Trophoblast cell (in vitro differentiated cells and primary cell): ENCODE results near the gene CAMK4.

Experiments used
- DNase-seq, 2 donors: peaks; one replicate each; pipeline ENCODE4 v3.0.0-alpha.2; 2016
- H2AFZ ChIP-seq: 2 replicates; pipeline ENCODE4 v1.6.1; 2013; ENCODE audit warnings: low read length, moderate library complexity, mild to moderate bottlenecking; ENCODE audit not compliant: insufficient read depth, poor library complexity
- H2AK5ac ChIP-seq: 2 replicates; pipeline ENCODE4 v1.6.1; 2013; ENCODE audit warnings: mild to moderate bottlenecking, low read length
- H2BK120ac ChIP-seq: 2 replicates; pipeline ENCODE4 v1.6.1; 2013; ENCODE audit warnings: low read length, mild to moderate bottlenecking, moderate library complexity; ENCODE audit not compliant: insufficient read depth, poor library complexity
- H2BK12ac ChIP-seq: 2 replicates; pipeline ENCODE4 v1.6.1; 2013; ENCODE audit warnings: mild to moderate bottlenecking, low read length, moderate library complexity
- H2BK5ac ChIP-seq: 2 replicates; pipeline ENCODE4 v1.6.1; 2013; ENCODE audit warnings: low read length, low read depth, moderate library complexity, mild to moderate bottlenecking; ENCODE audit not compliant: poor library complexity
- H3K14ac ChIP-seq: 2 replicates; pipeline ENCODE4 v1.6.1; 2013; ENCODE audit warnings: mild to moderate bottlenecking, low read length
- H3K18ac ChIP-seq: 2 replicates; pipeline ENCODE4 v1.6.1; 2013; ENCODE audit warnings: mild to moderate bottlenecking, low read length
- H3K23ac ChIP-seq: 2 replicates; pipeline ENCODE4 v1.6.1; 2013; ENCODE audit warnings: low read length
- H3K27ac ChIP-seq: 2 replicates; pipeline ENCODE4 v1.5.1; 2013; ENCODE audit warnings: low read depth, mild to moderate bottlenecking, inconsistent platforms, low read length, moderate library complexity
- H3K27me3 ChIP-seq: 2 replicates; pipeline ENCODE4 v1.6.1; 2013; ENCODE audit warnings: inconsistent platforms, mild to moderate bottlenecking, low read length, moderate library complexity; ENCODE audit not compliant: insufficient read depth
- H3K36me3 ChIP-seq, 2 experiments: 1 replicate in 1 of 2; 2 replicates in 1 of 2; pipeline ENCODE4 v1.6.1; 2013; ENCODE audit warnings: low read length in 2 of 2, mild to moderate bottlenecking in 2 of 2, moderate library complexity in 1 of 2; ENCODE audit not compliant: insufficient read depth in 2 of 2, control insufficient read depth in 1 of 2
- H3K4ac ChIP-seq: 2 replicates; pipeline ENCODE4 v1.6.1; 2013; ENCODE audit warnings: low read depth, mild to moderate bottlenecking, low read length, moderate library complexity
- H3K4me1 ChIP-seq, 2 experiments: 1 replicate in 1 of 2; 2 replicates in 1 of 2; pipeline ENCODE4 v1.6.1; 2013; ENCODE audit warnings: low read length in 2 of 2, mild to moderate bottlenecking in 2 of 2, moderate library complexity in 1 of 2; ENCODE audit not compliant: insufficient read depth in 2 of 2, control insufficient read depth in 1 of 2
- H3K4me2 ChIP-seq: 2 replicates; pipeline ENCODE4 v1.6.1; 2013; ENCODE audit warnings: inconsistent platforms, mild to moderate bottlenecking, low read length, moderate library complexity
- H3K4me3 ChIP-seq: 2 replicates; pipeline ENCODE4 v1.5.1; 2013; ENCODE audit warnings: mild to moderate bottlenecking, low read depth, low read length, inconsistent platforms
- H3K79me1 ChIP-seq: one replicate; pipeline ENCODE4 v1.6.1; 2013; ENCODE audit warnings: low read length
- H3K79me2 ChIP-seq: 2 replicates; pipeline ENCODE4 v1.6.1; 2013; ENCODE audit warnings: low read length, mild to moderate bottlenecking; ENCODE audit not compliant: control insufficient read depth, insufficient read depth, poor library complexity
- H3K9ac ChIP-seq: 2 replicates; pipeline ENCODE4 v1.6.1; 2013; ENCODE audit warnings: mild to moderate bottlenecking, low read length
- H3K9me3 ChIP-seq: 2 replicates; pipeline ENCODE4 v1.6.1; 2013; ENCODE audit warnings: low read depth, mild to moderate bottlenecking, control low read depth, inconsistent platforms, low read length; ENCODE audit not compliant: insufficient read depth
- H4K12ac ChIP-seq: 2 replicates; pipeline ENCODE4 v1.6.1; 2013; ENCODE audit warnings: low read depth, mild to moderate bottlenecking, low read length, moderate library complexity
- H4K8ac ChIP-seq: 2 replicates; pipeline ENCODE4 v1.6.1; 2013; ENCODE audit warnings: low read depth, mild to moderate bottlenecking, low read length, moderate library complexity
- H4K91ac ChIP-seq: one replicate; pipeline ENCODE4 v1.6.1; 2013; ENCODE audit warnings: low read depth, mild to moderate bottlenecking, low read length, moderate library complexity
- WGBS: extraction: QIAGEN DNeasy Blood & Tissue Kit; methylation state at CpG from one replicate; pipeline ENCODE4 v1.1.7; 2013; ENCODE audit warnings: missing lambda C conversion rate; ENCODE audit not compliant: insufficient read length, insufficient coverage; ENCODE audit errors: extremely low coverage; 5-methylcytosine and 5-hydroxymethylcytosine counted together

Gene CAMK4

GRCh38 chr5:111375645-111376044 lies 151.5 kb downstream of the CAMK4 start:
- no peaks in the 10 kb centered on the region for H3K79me1 ChIP-seq
- no peak overlapping the region for H3K27ac ChIP-seq
- H3K18ac ChIP-seq, result no peak overlapping the region
- H2AK5ac ChIP-seq, result no peak overlapping the region
- H3K27me3 ChIP-seq, result no peaks in the 10 kb centered on the region
- no peak for DNase-seq
- WGBS, result no CpG with 5 or more reads among the region's 2 CpGs
- no peak overlapping the region for H3K4me2 ChIP-seq
- no peak overlapping the region for H3K4me3 ChIP-seq
- no peak overlapping the region for H2BK5ac ChIP-seq
- no peak overlapping the region for H4K12ac ChIP-seq
- H3K36me3 ChIP-seq, result no peaks in the 10 kb centered on the region
- no peak overlapping the region for H2AFZ ChIP-seq
- no peaks in the 10 kb centered on the region for H3K9me3 ChIP-seq
- no peak overlapping the region for H3K14ac ChIP-seq
- H2BK12ac ChIP-seq, result no peak overlapping the region
- H3K4me1 ChIP-seq, result no peaks in the 10 kb centered on the region
- H3K79me2 ChIP-seq, result no peaks in the 10 kb centered on the region
- no peak overlapping the region for H3K4ac ChIP-seq
- no peak overlapping the region for H4K91ac ChIP-seq
- no peak overlapping the region for H2BK120ac ChIP-seq
- no peak overlapping the region for H3K23ac ChIP-seq
- no peak overlapping the region for H4K8ac ChIP-seq
- no peak overlapping the region for H3K9ac ChIP-seq

- Histone ChIP-seq H2AK5ac (no peak overlapping the region), H2BK120ac (no peak overlapping the region), H3K9ac (no peak overlapping the region), H2BK12ac (no peak overlapping the region), H2AFZ (no peak overlapping the region), H3K18ac (no peak overlapping the region), H3K27me3 (no peaks in the 10 kb centered on the region), H4K8ac (no peak overlapping the region), H4K12ac (no peak overlapping the region), H3K4me3 (no peak overlapping the region), H3K9me3 (no peaks in the 10 kb centered on the region), H3K4me2 (no peak overlapping the region), H3K4ac (no peak overlapping the region), H3K14ac (no peak overlapping the region), H3K27ac (no peak overlapping the region), H3K79me1 (no peaks in the 10 kb centered on the region), H3K36me3 (no peaks in the 10 kb centered on the region), H2BK5ac (no peak overlapping the region), H4K91ac (no peak overlapping the region), H3K4me1 (no peaks in the 10 kb centered on the region), H3K79me2 (no peaks in the 10 kb centered on the region), H3K23ac (no peak overlapping the region)
- no peak for DNase-seq
These were observed 153.1 kb downstream of the CAMK4 start for GRCh38 chr5:111377306-111377705.

GRCh38 chr5:111379391-111379816 lies 155.2 kb downstream of the CAMK4 start:
- no peak overlapping the region for H3K18ac ChIP-seq
- H2BK12ac ChIP-seq, result no peak overlapping the region
- DNase-seq, result no peak
- no peak overlapping the region for H3K23ac ChIP-seq
- H3K79me2 ChIP-seq, result no peaks in the 10 kb centered on the region
- H2BK5ac ChIP-seq, result no peak overlapping the region
- H3K9ac ChIP-seq, result no peak overlapping the region
- H3K4me3 ChIP-seq, result no peak overlapping the region
- no peak overlapping the region for H2BK120ac ChIP-seq
- H2AFZ ChIP-seq, result no peak overlapping the region
- H4K12ac ChIP-seq, result no peak overlapping the region
- no peak overlapping the region for H2AK5ac ChIP-seq
- no peaks in the 10 kb centered on the region for H3K4me1 ChIP-seq
- no peak overlapping the region for H3K14ac ChIP-seq
- no peaks in the 10 kb centered on the region for H3K9me3 ChIP-seq
- no peaks in the 10 kb centered on the region for H3K79me1 ChIP-seq
- H3K27me3 ChIP-seq, result no peaks in the 10 kb centered on the region
- no peak overlapping the region for H4K8ac ChIP-seq
- no peak overlapping the region for H3K4me2 ChIP-seq
- no peaks in the 10 kb centered on the region for H3K36me3 ChIP-seq
- H4K91ac ChIP-seq, result no peak overlapping the region
- no peak overlapping the region for H3K4ac ChIP-seq
- no peak overlapping the region for H3K27ac ChIP-seq

GRCh38 chr5:111383288-111383970 lies 159.2 kb downstream of the CAMK4 start:
- Histone ChIP-seq H2BK120ac (no peak overlapping the region), H2AFZ (no peak overlapping the region), H3K4me3 (no peak overlapping the region), H3K4me1 (no peaks in the 10 kb centered on the region), H3K23ac (no peak overlapping the region), H3K27me3 (no peaks in the 10 kb centered on the region), H4K8ac (no peak overlapping the region), H2BK12ac (no peak overlapping the region), H4K91ac (no peak overlapping the region), H3K36me3 (no peaks in the 10 kb centered on the region), H3K9me3 (no peaks in the 10 kb centered on the region), H3K18ac (no peak overlapping the region), H3K9ac (no peak overlapping the region), H2BK5ac (no peak overlapping the region), H3K4ac (no peak overlapping the region), H2AK5ac (no peak overlapping the region), H3K27ac (no peak overlapping the region), H3K79me2 (no peaks in the 10 kb centered on the region), H3K4me2 (no peak overlapping the region), H3K79me1 (no peaks in the 10 kb centered on the region), H3K14ac (no peak overlapping the region), H4K12ac (no peak overlapping the region)
- no CpG with 5 or more reads among the region's 6 CpGs for WGBS
- DNase-seq, result no peak
